COLO668 (cell line): ENCODE measurements around the gene IRF1.
A peak's percentile ranks its signal among the peaks of the same experiment; 100 is the strongest.

ENCODE experiments used
- DNase-seq: peaks from one replicate; lab custom pipeline; 2025; ENCODE audit not compliant: unreplicated experiment; lab: John Stamatoyannopoulos, UW

IRF1 gene

GRCh38 chr5:132475987-132476875, 14.3 kb downstream of the IRF1 start:
- no peak for DNase-seq

DNA sequence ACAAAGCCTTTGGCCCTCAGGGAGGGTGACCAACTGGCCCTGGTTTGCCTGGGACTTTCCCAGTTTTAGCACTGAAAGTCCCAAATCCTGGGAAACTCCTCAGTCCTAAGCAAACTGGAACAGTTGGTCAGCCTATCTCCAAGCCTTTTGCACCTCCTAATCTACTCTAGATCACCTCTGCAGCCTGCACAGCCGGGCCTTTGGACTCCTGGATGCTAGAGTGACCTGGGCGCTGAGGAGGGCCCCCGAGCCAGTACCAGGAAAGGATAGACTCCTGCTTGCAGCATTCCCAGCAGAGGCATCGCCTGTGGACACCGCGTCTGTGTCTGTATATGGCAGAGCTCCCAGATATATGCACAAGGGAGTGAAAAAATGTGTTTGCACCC, 15.1 kb downstream of the IRF1 start:
- DNase-seq, result no peak

DNA sequence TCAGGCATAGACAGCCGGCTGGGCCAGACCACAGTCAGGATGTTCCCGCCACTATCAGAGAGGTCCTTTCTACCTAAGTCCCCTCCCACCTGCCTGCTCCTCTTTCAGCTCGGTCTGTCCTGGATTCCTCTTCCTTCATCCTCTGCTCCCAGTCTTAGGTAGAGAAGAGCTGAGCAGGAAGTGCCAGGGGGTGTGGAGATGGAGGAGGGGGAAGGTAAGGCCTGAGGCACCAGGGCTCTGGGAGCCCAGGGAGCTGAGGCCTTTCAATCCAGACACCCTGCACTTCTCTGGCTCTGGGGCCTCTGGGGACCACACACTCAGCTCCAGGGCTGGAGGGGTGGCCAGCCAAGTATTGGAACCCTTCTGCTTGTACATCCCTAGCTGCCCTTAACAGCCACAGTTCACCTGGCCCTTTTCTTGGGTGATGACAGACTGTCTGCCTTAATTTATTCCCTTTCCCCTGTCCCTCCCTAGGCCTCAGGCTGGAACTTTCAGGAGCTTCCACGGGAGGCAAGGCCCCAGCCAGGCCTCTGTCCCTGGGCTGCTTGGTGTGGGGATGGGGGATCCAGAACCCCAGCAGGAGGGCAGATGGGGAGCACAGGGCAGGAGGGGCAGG, 15.6 kb downstream of the IRF1 start:
- DNase-seq, result no peak

DNA sequence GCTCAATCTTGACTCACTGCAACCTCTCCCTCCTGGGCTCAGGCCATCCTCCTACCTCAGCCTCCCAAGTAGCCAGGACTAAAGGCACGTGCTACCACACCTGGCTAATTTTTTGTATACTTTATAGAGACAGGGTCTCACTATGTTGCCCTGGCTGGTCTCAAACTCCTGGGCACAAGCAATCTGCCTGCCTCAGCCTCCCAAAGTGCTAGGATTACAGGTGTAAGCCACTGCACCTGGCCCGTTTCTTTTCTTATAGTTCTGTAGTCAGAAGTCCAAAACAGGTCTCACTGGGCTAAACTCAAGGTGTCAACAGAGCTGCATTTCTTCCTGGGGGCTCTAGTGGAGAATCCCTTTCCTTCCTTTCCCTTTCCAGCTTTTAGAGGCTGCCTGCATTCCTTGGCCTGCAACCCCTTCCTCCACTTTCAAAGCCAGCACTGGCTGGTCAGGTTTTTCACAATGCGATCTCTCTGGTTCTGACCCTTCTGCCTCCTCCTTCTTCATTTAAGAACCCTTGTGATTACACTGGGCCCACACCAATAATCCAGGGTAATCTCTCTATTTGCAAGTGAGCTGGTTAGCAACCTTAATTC, 16.3 kb downstream of the IRF1 start:
- DNase-seq, result no peak

DNA sequence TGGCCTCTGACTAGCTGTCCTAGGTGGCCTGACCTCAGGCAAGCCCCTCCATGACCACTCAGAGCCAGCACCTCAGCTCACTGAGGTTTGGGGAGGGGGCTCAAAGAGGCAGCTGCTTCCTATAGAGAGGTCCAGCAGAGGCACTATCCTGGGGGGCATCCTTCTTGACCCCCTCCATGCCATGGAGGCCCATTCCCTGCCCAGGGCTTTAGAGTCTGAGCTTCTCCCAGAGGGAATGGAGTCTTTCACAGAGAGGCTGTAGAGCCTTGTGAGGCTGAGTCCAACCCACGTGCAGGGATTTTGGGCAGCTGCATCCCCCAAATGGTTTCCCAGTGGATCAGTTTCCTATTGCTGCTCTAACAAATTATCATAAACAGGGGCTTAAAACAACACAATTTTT, 16.9 kb downstream of the IRF1 start:
- DNase-seq, result no peak

DNA sequence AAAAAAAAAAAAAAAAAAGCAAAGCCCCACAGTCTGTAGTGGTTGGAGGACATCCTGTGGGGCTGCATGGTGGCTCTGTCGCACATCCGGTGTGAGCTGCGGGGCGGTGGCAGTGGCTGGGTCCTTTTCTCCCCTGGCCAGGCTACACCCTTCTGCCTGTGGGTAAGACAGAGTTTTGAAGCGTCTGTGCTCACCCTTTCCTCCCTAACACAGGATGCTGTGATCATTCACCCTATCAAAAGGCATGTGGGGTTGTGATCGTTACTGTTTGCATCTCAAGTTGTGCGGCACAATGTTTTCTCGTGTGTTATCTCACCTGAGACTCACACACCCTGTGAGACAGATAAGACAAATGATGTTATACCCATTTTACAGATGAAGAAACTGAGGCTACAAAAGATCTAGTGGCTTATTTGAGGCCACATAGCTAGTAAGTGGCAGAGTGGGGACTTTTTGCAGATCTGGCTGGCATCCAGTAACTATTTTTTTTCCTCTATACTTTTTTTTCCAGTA, 17.5 kb downstream of the IRF1 start:
- no peak for DNase-seq

- DNase-seq, result no peak
Observed at GRCh38 chr5:132472431-132472830, 18.1 kb downstream of the IRF1 start.

DNA sequence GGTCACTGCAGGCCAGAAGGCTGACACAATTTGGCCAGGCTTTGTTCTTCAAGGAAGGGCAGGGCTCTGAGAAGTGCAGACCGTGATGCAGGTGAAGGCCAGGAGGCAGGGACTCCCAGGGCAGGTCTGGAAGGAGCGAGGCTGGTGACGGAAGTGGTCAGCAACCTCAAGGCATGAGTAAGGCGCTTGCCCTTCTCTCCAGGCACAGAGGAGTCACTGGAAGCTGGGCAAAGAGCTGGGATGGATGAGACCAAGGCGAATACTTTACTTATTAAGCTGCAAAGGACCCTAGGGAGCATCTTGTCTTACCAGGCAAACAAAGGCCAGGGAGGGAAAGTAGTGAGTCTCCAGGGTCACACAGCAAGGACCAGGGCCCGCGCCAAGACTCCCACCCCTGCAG, 18.6 kb downstream of the IRF1 start:
- DNase-seq, result no peak

DNA sequence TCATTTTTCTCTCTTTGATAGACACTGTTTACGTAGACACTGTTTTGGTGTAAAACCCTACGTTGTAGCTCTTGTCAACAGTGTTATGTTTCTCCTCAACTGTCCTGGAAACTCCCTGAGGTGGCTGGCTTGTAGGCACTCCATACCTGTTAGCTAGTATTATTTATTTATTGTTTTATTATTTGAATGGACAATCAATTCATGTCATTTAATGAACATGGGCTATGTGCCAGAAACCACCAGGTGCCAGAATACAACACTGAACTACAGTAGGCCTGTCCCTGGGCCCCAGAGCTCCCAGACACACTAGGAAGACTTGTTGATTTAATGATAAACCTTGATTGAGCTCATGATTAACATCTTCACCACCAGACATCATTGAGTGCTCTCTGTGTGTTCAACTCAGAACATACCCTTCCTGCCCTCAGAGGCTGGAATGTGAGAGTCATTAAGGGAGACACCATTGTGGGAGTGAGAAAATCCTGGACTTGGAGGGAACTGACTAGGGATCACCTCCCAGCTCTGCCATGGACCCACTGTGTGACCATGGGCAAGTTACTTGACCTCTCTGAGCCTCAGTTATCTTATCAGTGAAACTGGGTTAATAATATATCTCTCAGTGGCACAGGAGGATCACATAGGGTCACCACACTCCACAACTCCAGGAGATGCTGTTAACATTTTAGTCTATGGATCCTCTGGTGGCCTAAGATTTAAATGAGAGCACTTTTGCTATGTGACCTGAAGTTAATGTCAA, 19.2 kb downstream of the IRF1 start:
- peak; percentile 40 for DNase-seq

- no peak for DNase-seq
Observed at GRCh38 chr5:132470596-132470995, 20.0 kb downstream of the IRF1 start.

DNA sequence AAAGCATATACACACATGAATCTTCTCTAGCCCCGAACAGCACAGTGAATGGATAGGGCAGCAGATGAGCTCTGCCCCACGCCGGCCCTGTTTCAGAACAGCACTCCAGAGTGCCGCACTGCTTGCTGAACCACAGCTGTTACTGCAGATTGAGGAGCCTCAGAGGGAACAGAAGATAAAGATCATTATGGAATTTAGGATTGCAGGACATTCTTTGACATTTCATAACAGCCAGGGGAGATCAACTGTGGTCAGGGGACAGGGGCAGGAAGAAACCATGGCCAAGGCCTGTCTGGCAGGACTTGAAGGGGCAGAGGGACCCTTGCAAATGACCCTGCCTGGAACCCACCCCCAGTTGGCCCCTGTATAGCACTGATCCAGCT, 20.6 kb downstream of the IRF1 start:
- DNase-seq, result no peak

DNA sequence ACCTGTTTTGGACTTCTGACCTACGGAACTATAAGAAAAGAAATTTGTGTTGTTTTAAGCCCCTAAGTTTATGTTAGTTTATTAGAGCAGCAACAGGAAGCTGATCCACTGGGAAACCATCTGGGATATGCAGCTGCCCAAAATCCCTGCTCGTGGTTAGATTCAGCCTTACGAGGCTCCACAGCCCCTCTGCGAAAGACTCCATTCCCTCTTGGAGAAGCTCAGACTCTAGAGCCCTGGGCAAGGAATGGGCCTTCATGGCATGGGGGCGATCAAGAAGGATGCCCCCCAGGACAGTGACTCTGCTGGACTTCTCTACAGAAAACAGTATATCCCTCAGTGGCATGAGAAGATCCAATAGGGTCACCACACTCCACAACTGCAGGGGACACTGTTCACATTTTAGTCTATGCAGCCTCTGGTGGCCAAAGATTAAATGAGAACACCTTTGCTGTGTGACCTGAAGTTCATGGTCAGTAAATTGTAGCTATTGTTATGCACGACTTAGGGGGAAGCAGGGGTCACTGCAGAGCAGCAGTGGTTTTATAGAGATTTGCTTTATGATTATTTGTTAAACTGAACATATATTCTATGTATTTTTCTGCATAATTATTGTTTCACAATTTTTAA, 21.1 kb downstream of the IRF1 start:
- DNase-seq, result no peak

GRCh38 chr5:132468656-132469379, 21.8 kb downstream of the IRF1 start:
- DNase-seq, result no peak

- DNase-seq, result no peak
Observed at GRCh38 chr5:132467287-132467984, 23.1 kb downstream of the IRF1 start.

GRCh38 chr5:132466433-132467286, 23.9 kb downstream of the IRF1 start:
- no peak for DNase-seq

- DNase-seq, result no peak
Observed at GRCh38 chr5:132465059-132465707, 25.4 kb downstream of the IRF1 start.

- DNase-seq, result no peak
Observed at GRCh38 chr5:132464156-132464939, 26.2 kb downstream of the IRF1 start.

- DNase-seq, result no peak
Observed at GRCh38 chr5:132463811-132464155, 26.8 kb downstream of the IRF1 start.
